ENCODE measurements around the gene DEPDC1B.
"Not testable (repeated sequence)": the region's sequence is repeated elsewhere in the genome, so short reads cannot be mapped to it uniquely, and the experiment has no call there.

The DEPDC1B gene

DNA sequence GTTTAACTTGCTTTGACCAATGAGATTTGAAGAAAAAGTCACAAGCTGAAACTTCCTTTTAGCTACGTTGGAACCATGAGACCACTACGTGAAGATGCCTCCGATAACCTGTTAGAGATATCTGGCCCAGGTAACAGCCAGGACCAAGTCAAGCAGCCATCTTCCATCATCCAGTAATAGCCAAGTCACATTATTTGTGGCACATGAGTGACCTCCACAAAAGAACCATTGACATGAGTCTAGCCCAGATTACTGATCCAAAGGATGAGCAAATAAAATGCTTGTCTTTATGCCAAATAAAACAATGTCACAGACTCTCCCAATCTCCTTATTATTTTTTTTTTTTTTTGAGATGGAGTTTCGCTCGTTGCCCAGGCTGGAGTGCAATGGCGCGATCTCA lies 1.6 kb downstream of the DEPDC1B start:
- no peak for DNase-seq

DNA sequence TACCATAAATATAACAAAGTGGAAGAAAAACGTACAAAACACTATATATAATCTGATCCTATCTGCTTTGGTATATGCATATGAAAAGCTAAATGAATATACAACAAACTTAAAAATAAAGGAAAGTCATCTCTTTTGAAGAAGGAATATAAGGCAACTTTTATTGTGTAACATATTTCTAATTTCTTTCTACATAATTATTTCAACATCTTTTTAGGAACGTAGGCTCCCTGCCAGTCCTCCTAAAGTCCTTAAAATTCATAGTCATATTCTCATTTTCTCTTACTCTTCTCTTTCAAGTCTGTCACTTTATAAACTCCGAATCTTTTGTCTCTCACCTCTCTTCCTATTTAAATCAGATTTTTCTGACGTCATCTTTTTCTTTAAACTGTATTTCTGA lies 9.6 kb downstream of the DEPDC1B start:
- no peak for DNase-seq

DNA sequence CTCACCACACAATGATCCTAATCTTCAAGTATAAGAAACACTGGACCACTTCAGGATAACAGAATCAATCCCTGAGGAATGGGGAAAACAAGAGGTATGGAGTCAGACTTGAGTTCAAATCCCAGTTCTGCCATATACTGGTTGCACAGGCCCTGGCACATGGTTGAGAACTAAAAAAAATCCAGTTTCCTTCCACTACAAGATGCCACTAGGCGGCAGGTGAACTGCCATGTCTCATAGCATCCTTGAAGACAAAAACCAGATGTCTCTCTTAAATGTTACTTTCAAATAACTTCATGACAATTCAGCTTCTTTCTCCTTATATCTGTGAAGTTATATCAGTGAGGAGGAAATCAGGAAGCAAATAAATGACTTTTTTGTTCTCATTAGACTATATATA lies 11.0 kb downstream of the DEPDC1B start:
- no peak for DNase-seq

DNA sequence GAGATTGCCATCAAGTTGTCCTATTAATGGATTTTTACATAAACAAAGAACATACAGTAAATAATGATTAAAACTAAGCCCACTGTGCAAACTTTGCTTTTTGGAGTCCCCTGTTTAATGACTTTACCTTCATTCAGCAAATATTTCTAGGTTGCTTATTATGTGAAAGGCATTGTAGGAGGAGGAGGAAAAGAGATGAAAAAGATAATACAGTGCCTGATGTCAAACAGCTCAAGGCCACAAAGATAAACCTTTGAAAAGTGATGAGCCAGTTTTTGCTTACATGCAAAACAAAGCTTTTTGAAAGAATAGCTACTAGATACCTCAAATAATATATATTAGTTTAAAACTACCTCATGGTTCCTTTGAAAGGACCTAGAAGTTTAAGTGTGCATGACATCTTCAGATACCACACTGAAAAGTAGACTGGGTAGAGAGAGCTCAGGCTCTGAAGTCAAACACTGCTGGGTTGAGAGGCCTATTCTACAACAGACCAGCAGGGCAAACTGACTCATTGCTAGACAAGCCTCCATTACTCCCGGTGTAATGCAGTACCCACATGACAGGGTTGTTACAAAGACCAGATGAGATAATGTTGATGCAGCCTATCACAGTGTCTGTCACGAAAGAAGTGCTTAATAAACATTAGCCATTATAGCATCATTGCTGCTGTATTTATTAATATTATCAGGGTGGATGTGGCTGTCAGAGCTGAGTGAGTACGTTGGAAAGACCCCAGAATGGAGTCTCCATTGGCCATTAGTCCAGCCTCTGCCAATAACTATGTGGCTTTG lies 11.8 kb downstream of the DEPDC1B start:
- DNase-seq: peak; percentile 5

DNA sequence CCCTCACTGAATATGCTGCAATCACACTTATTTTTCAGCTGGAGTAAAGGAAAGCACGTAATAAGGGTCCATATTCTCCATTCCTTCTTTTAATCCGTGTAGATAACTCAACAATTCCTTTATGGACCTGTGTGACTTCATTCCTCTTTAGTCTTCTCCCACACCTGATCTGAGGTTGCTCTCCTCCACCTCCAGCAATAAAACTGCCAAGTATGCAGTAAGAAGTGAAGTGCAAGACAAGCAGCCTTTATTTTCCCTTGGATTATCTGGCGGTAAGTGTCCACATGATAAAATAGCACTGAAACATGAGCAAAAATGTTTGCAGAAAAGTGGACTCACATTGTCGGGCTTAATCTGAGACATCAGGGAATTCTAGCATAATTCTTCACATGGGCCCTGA lies 13.8 kb downstream of the DEPDC1B start:
- no peak for DNase-seq

DNA sequence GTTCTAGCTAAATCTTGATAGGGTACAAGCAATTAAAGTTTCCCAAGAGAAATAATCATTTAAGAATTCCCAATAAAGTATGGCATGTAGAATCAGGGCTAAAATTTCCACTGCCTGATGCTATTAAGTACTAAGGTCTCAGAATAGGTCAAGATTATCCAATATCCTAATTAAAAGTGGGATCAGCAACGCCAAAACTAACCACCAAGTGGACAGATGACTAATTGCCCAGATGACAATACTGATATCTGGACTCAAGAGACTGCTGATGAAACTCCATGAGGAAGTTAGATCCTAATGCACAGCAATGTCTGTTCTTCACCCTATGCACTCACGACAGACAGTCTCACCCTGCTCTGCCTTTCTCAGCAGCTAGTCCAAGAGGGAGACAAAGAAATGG lies 14.3 kb downstream of the DEPDC1B start:
- DNase-seq: no peak

DNA sequence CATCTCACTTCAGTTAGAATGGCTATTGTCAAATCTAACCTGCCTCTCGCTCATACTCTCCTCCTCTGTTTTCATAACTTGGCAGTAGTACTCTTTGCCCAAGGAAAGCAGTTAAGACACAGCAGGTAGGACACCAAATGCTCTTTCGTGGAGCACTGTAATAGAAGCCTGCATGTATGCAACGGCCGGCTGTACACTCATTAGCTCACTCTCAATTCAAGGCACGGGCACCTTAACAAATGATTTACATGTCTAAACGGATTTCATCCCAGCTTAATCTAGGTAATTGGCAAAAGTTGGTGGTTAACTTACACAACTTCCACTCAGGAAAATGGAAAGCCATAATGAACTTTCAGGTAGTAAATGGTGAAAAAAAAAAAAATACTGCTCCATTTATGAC lies 14.9 kb downstream of the DEPDC1B start:
- no peak for DNase-seq

DNA sequence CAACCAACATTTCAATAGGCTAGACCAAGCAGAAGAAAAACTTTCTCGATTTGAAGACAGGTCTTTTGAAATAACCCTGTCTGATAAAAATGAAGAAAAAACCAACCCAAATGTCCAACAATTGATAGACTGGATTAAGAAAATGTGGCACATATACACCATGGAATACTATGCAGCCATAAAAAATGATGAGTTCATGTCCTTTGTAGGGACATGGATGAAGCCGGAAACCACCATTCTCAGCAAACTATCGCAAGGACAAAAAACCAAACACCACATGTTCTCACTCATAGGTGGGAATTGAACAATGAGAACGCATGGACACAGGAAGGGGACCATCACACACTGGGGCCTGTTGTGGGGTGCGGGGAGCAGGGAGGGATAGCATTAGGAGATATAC lies 18.0 kb downstream of the DEPDC1B start:
- not testable (repeated sequence) for DNase-seq

DNA sequence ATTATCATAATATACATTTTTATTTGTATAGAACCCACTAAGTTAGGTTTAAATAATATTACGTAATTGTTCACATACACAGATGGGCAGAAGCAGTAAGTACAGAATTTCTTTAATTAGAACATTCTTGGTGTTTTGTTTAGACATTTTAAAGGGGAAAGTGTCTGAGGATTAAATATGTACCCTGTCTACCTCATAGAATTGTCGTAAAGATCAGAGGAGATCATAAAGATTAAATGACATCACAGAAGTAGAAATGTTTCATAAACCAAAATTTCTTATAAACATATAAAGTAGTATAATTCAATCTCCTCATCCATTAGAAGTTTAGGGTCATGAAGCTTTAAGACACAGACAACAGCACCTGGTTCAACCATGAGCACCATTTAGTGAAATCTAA lies 20.1 kb downstream of the DEPDC1B start:
- no peak for DNase-seq

DNA sequence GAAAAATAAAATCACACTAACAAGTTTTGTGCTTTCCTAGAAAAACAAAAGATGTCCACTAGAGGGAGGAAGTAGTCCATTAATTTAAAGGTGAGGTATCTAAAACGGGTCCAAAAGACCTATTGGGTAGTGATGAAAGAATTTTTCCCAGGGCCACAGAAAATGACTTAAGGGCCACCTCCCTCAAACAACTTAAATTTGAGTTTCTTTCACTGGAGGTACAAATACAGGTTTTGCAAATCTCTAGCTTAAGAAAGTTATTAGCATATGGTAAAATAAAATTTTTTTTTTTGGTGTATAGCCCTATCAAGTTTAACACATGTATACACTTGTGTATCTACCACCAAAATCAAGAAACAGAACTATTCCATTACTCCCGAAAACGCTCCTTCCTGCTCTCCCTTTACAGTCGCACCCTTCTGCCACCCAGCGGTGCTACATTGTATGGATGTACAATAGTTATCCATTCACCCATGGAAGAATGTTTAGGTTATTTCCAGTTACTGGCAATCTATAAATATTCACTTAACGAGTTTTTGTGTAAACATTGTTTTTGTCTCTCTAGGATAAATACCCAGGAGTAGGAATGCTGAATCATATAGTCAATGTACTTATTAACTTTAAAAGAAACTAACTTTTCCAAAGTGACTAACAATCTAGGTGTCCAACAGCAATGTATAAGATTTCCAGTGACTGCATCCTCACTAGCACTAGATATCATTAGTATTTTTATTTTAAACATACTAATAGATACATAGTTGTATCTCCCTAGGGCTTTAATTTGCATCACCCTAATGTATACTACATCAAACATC lies 21.9 kb downstream of the DEPDC1B start:
- no peak for DNase-seq

DNA sequence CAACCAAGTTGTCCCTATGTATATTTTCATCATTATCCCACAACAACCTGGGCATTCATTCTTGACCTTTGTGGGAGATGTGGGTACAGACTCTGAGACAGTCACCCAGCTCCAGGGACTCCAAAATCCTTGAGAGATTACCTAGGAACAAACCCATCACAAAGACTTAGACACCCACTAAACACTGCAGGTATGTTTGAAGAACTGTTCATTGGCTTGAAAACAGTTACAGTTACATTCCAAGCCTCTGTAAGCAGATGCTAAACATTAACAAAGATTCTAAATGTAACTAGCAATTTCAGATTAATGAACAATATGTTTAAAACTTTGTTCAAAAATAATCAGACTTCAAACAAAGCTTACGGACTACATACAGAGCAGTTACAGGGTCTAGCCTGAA lies 24.7 kb downstream of the DEPDC1B start:
- no peak for DNase-seq

DNA sequence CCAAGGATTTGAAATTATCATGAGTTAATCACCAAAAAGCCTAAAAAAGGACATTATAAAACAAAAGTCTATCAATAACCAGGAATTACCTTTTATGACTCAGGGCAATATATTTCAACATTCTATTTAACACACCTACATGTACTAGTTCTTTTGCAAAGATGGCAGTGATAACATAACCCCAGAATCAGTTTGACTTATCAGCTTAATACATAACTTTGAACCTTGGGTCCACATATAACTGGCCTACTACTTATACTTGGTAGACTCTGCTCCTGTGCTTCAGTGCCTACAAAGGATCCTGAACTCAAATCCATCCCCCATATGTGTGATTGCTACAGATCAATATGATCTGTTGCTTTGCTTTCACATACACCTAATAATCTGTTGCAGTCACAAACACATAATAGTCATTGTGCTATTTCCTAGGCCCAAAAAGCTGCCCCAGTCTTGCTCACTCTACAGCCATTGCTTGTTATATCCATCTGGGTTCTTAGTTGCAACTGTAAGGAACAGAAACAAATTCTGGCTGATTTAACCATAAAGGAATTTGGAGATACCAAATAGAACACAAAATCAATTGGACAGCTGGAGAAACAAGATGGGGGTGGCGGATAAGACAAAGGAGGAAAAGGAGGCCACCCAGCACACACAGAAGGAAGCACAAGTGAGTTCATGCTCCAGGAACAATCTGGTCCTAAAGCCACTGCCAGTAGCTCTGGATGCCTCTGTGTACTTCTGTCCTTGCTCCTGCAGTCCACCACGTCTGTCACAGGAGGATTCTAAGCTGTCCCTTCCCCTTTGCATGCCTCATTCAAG lies 25.5 kb downstream of the DEPDC1B start:
- no peak for DNase-seq

DNA sequence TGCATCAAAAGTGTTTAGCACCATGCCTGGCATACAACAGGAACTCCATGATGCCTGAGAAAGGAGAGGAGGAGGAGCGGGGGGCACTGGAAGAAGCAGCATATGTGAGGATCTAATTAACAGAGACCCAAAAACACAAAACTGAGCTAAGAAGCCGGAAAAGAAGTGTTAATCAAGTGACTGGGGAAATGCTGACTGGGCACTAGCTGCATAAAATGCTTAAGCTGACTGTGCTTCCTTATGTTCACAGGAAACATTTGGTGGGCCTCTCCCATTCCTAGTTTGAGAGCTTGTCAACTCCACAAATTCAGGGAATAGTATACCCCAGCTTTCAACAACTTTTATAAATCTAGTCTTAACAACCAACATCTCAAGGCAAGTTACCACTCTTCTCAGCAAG lies 26.6 kb downstream of the DEPDC1B start:
- DNase-seq: no peak

DNA sequence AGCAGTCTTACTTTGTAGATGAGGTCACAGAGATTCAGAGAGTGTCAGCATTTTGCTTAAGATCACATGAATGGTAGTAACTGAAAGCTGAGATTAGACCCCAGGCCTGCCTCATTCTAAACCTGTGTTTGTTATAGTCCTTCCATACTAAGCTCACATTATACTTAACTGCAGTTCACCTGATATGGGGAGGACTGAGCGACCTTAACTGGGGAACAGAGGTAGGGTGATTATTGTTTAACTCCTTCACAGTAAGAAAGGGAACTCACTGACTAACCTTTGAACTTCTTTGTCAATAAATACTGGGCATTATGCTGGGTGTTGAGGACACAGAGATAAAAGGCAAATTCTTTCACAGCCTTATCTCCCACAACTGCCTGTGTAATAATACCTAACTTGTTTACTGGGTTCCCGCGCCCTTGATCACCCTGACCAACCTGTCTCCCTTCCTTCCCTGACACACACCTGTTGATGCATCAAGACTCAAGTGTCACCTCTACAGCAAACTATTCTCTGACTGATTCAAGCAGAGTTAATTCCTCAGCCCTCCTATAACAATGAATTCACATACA lies 27.2 kb downstream of the DEPDC1B start:
- no peak for DNase-seq

DNA sequence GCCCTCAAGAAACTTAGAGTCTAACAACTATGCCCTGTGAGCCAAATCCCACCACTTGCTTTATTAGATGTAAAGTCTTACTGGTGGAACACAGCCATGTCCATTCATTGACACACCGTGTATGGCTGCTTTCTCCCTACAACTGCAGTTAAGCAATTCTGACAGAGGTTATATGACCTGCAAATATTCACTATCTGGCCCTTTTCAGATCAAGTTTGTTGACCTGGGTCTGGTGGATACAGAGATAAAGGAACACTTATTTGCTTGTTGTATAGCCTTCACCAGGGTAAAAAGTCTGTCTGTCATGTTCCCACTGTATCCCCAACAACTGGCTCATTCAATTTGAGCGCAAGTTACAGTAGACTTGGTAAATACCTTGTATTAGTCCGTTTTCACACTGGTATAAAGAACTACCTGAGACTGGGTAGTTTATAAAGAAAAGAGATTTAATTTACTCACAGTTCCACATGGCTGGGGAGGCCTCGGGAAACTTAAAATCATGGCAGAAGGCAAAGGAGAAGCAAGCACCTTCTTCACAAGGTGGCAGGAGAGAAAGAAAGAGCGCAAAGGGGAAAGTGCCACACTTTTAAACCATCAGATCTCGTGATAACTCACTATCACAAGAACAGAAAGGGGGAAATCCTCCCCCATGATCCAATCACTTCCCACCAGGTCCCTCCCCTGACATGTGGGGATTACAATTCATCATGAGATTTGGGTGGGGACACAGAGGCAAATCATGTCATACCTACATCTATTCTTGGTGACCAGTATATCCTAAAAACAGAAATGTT lies 27.9 kb downstream of the DEPDC1B start:
- no peak for DNase-seq

DNA sequence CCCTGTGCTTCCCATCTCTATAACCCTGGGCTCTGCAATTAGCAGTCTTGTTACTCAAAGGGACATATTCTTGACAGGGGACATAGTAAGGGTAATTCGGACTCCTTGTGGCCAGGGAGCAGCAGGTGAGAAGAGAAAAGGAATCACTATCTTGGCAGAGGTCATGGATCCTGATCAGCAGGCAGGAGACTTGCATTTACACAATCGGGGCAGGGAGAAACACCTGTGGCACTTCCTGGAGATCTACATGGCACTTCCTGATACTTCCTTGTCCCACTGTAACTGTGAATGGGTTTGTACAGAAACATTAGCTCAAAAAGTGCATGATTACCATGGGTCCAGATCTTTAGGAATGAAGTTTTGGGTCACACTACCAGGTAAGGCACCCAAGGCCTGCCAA lies 29.2 kb downstream of the DEPDC1B start:
- DNase-seq: no peak

DNA sequence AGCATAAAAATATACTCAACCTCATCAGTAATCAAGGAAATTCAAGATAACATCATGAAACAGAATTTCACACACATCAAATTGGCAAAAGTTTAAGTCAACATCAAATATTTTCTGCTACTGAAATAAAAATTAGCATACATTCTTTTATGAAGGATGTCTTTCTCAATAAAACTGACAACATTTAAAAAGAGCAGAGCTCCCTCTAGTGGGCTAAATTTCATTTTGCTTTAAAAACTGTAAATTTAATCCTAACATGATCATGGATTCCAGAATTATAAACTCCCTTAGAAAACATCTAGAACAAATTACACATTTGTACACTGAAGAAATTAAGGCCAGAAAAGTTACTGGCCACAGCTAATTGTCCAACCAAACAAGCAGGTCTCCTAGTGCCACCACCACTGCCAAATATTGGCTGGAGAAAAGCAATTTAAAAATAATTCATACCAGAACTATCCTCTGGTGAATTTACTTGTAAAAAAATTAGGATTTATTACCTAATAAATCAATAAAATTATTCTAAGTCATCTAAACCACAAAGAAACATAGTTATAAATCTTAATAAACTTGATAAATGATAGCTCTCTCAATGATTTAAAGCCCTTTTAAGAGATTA lies 31.2 kb downstream of the DEPDC1B start:
- no peak for DNase-seq

DNA sequence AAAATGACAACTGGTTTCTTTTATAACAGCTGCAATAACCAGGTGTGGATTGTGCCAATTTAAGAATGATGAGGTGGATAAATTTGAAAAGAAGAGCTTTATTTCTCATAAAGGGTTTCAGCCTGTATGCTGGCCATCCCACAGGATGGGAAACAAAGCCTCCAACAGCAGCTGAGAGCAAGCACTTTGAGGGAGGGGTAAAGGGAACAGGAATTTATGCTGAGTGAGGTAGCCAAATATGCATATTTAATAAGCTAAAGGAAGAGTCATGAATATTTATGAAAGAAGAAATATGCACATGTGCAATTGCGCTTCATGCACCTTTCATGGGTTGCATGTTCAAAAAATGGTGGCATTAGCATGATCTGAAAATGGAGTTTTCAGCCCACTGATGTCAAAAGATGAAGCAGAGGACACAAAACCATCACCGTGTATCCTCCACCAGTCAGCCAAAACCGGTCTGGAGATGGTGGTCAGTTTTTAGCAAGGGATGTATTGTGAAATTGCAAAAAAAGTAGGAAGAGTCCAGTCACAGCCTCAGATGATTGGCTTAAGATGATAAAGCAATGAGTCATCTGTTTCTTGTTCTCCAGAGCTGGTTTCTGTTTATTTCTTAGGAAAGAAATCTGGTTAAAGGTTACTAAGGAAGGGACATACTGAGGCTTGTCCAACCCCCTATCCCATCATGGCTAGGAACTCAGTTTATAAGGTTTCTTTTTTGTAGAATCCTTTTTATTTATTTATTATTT lies 47.9 kb downstream of the DEPDC1B start:
- DNase-seq: no peak

DNA sequence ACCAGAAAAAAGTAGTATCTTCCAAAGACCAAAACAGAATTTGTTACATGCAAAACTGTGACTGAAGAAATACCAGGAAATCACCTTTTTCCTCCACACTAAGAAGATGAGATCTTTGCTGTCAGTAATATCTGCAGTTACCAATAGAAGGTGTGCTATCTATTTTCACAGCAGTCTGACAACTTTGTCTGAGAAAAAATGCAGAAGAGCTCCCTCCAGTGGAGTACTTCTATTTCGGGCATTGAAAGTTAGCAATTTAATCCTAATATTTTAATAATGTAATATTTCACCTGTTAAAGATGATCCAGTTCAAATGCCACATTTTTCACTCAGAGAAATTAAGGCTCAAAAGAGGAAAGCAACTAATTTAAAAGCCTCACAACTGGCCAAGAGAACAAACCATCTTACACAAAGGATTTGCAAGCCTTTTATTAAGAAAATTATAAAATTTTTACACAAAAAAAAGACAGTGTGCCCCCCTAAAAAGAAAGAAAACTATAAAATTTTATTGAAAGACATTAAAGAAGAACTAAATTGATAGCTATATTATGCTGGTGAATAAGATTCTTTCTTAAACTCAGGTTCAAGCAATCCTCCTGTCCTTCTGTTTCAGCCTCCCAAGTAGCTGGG lies 50.6 kb downstream of the DEPDC1B start:
- no peak for DNase-seq

DNA sequence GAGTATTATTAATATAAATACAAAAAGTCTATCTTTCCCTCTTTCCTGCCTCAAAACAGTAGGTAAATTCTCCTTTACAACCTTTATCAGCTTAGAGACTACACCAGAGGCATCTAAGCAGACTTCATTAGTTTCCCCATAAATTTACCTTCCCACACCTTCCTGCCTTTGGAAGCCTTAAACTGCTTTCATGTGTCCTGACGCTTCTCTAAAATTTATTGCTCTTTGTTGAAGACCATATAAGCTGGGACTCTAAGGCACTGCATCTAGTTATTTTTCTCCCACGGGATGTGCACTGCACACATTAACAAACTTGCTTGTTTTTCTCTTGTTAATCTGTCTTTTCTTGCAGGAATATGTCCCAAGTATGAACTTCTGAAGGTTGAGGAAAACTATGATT lies 51.8 kb downstream of the DEPDC1B start:
- DNase-seq: no peak

DNA sequence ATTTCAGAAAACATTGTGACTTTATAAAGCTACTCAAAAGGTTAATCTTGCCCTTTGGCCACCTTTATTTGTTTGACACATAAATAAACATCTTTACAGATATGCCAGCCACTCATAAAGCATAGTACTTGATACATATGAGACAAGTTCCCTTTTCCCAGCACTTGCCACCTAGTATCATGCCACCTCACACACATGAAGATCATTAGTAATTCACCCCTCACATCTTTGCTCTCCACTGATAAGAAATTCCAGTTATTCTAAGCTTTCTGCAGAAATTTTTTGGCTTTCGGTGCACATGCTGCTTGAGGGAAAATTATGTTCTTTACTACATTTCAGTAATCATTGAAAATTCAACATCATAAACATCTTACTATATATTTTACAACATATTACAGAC lies 59.1 kb downstream of the DEPDC1B start:
- DNase-seq: no peak

Measured in activated CD4-positive, alpha-beta T cell treated with anti-CD3 and anti-CD28 coated beads for 48 hours (primary cell).